WTC11 (cell line): ENCODE measurements around the gene TEAD1. TPM values are rescaled to one million over a fixed set of nuclear protein-coding genes. Genes with fewer than 3 reads are reported as not detected.

Experiments
- ATAC-seq: fragments of 200-7000 bp; cut with Tn5 transposase; 2 replicates; pipeline ENCODE4 v1.10.0; 2021; ENCODE audit warnings: mild to moderate bottlenecking, moderate library complexity
- CTCF ChIA-PET: fragments of 300-600 bp; sonication (Branson Sonifier 250); formaldehyde crosslinking; loops from one replicate; lab custom pipeline; 2021; ENCODE audit warnings: antibody characterized with exemption; lab: Charles Lee
- POLR2A ChIA-PET: fragments of 350-600 bp; sonication (Branson Sonifier 250); formaldehyde crosslinking; loops from one replicate; lab custom pipeline; 2021; ENCODE audit warnings: antibody characterized with exemption; lab: Charles Lee
- DNase-seq: peaks from one replicate; pipeline ENCODE4 v3.0.0; 2021; ENCODE audit warnings: low spot score
- H3K27ac Mint-ChIP-seq: 2 replicates; pipeline ENCODE4 v1.8.0; 2021; ENCODE audit warnings: mixed read lengths
- H3K27me3 Mint-ChIP-seq: 2 replicates; pipeline ENCODE4 v1.8.0; 2021; ENCODE audit warnings: low read depth, mild to moderate bottlenecking, moderate library complexity, mixed read lengths
- H3K36me3 Mint-ChIP-seq: 2 replicates; pipeline ENCODE4 v1.8.0; 2021; ENCODE audit warnings: mixed read lengths
- H3K4me1 Mint-ChIP-seq: 2 replicates; pipeline ENCODE4 v1.8.0; 2022; ENCODE audit warnings: mixed read lengths
- H3K4me3 Mint-ChIP-seq: 2 replicates; pipeline ENCODE4 v1.8.0; 2021; ENCODE audit warnings: mild to moderate bottlenecking, moderate library complexity, mixed read lengths
- H3K9me3 Mint-ChIP-seq: 2 replicates; pipeline ENCODE4 v1.8.0; 2021; ENCODE audit warnings: mixed read lengths
- AR ChIP-seq: fragments of 250-450 bp; sonication (Bioruptor Pico); IDR thresholded peaks from 2 replicates; pipeline ENCODE4 v1.9.0; 2021; ENCODE audit warnings: mild to moderate bottlenecking
- ATF1 ChIP-seq: sonication (generic); formaldehyde crosslinking; IDR thresholded peaks from 2 replicates; pipeline ENCODE4 v1.8.1; 2023; ENCODE audit warnings: mild to moderate bottlenecking, moderate library complexity, missing genetic modification reagents
- E2F4 ChIP-seq: sonication (generic); formaldehyde crosslinking; IDR thresholded peaks from 2 replicates; pipeline ENCODE4 v1.8.1; 2022; ENCODE audit warnings: low read depth, mild to moderate bottlenecking, moderate library complexity, missing genetic modification reagents, borderline replicate concordance
- IRF2 ChIP-seq: sonication (generic); formaldehyde crosslinking; IDR thresholded peaks from 2 replicates; pipeline ENCODE4 v1.8.0; 2022; ENCODE audit warnings: low read depth, missing genetic modification reagents, borderline replicate concordance
- MYBL2 ChIP-seq: sonication (generic); formaldehyde crosslinking; IDR thresholded peaks from 2 replicates; pipeline ENCODE4 v1.8.1; 2023; ENCODE audit warnings: mild to moderate bottlenecking, moderate library complexity, missing genetic modification reagents
- NR2C2 ChIP-seq: sonication (generic); formaldehyde crosslinking; IDR thresholded peaks from 2 replicates; pipeline ENCODE4 v1.8.0; 2022; ENCODE audit warnings: mild to moderate bottlenecking, missing genetic modification reagents
- PREB ChIP-seq: sonication (generic); formaldehyde crosslinking; IDR thresholded peaks from 2 replicates; pipeline ENCODE4 v1.8.1; 2022; ENCODE audit warnings: mild to moderate bottlenecking, missing genetic modification reagents, moderate library complexity, borderline replicate concordance
- RELA ChIP-seq: sonication (generic); formaldehyde crosslinking; IDR thresholded peaks from 2 replicates; pipeline ENCODE4 v1.8.1; 2022; ENCODE audit warnings: missing genetic modification reagents, mild to moderate bottlenecking, borderline replicate concordance
- SMAD4 ChIP-seq: sonication (generic); formaldehyde crosslinking; IDR thresholded peaks from 2 replicates; pipeline ENCODE4 v1.8.0; 2022; ENCODE audit warnings: mild to moderate bottlenecking, missing genetic modification reagents
- TEAD1 ChIP-seq: sonication (generic); formaldehyde crosslinking; IDR thresholded peaks from 2 replicates; pipeline ENCODE4 v1.8.0; 2022; ENCODE audit warnings: mild to moderate bottlenecking, missing genetic modification reagents
- TP53 ChIP-seq: sonication (generic); formaldehyde crosslinking; IDR thresholded peaks from 2 replicates; pipeline ENCODE4 v1.8.1; 2023; ENCODE audit warnings: mild to moderate bottlenecking, missing genetic modification reagents
- ZBTB43 ChIP-seq: sonication (generic); formaldehyde crosslinking; IDR thresholded peaks from 2 replicates; pipeline ENCODE4 v1.8.1; 2023; ENCODE audit warnings: mild to moderate bottlenecking, missing genetic modification reagents
- ZNF121 ChIP-seq: sonication (generic); formaldehyde crosslinking; IDR thresholded peaks from 2 replicates; pipeline ENCODE4 v1.8.0; 2023; ENCODE audit warnings: missing genetic modification reagents
- ZNF263 ChIP-seq: sonication (generic); formaldehyde crosslinking; IDR thresholded peaks from 2 replicates; pipeline ENCODE4 v1.8.1; 2022; ENCODE audit warnings: low read depth, mild to moderate bottlenecking, moderate library complexity, missing genetic modification reagents
- ZNF281 ChIP-seq: sonication (generic); formaldehyde crosslinking; IDR thresholded peaks from 2 replicates; pipeline ENCODE4 v1.8.0; 2023; ENCODE audit warnings: mild to moderate bottlenecking, missing genetic modification reagents
- ZNF532 ChIP-seq: fragments of 250-450 bp; sonication (Bioruptor Pico); IDR thresholded peaks from 2 replicates; pipeline ENCODE4 v1.9.0; 2021; ENCODE audit warnings: mild to moderate bottlenecking, borderline replicate concordance
- total RNA-seq: library from RNA; stranded (reverse); gene quantifications from 3 replicates; pipeline ENCODE4 v1.2.3, GENCODE V29; 2021

The TEAD1 gene
- total RNA-seq, 1 experiment from 2014 or later, result 79.9 TPM

GRCh38 chr11:12628314-12628713 lies 45.9 kb upstream of the TEAD1 start:
- no peak overlapping the region for H3K4me3 Mint-ChIP-seq
- CTCF ChIA-PET, result interaction anchor here (1.1 kb wide), 1 partner anchor 10 kb away, joined by 3 read pairs; no protein-coding TSS in a partner anchor
- H3K4me1 Mint-ChIP-seq, result no peaks in the 10 kb centered on the region
- DNase-seq (no peak), ATAC-seq (no peak)
- peaks cover 10% of the 10 kb centered on the region; the same call in 1 of the 2 replicates for H3K36me3 Mint-ChIP-seq
- H3K27me3 Mint-ChIP-seq, result no peaks in the 10 kb centered on the region
- peaks cover 18% of the 10 kb centered on the region for H3K9me3 Mint-ChIP-seq
- TF ChIP-seq ZNF263 (CRISPR knock-in tag) (no peak), RELA (CRISPR knock-in tag) (no peak), PREB (CRISPR knock-in tag) (no peak), ZNF121 (CRISPR knock-in tag) (no peak), ATF1 (CRISPR knock-in tag) (no peak), ZBTB43 (no peak), ZNF281 (CRISPR knock-in tag) (no peak), E2F4 (CRISPR knock-in tag) (no peak), IRF2 (CRISPR knock-in tag) (no peak), ZNF532 (CRISPR knock-in tag) (no peak), AR (CRISPR knock-in tag) (no peak), TP53 (no peak), NR2C2 (CRISPR knock-in tag) (no peak), TEAD1 (CRISPR knock-in tag) (no peak), MYBL2 (no peak), SMAD4 (CRISPR knock-in tag) (no peak)
- no peak overlapping the region for H3K27ac Mint-ChIP-seq
- POLR2A ChIA-PET, result no interaction called here
